ENCODE results near the gene PIM3. TPM values are rescaled to one million over a fixed set of nuclear protein-coding genes. Genes with fewer than 3 reads are reported as not detected.

PIM3 gene
- total RNA-seq, 4 donors from 2014 or later = 98.3 to 138 (median 119) TPM

GRCh38 chr22:49962751-49963646 is 2.4 kb downstream of the PIM3 start:
- Histone ChIP-seq H3K9me3 (no peaks in the 10 kb centered on the region), H3K27me3 (no peaks in the 10 kb centered on the region), H3K4me3 (peak overlapping the region; percentile 86 to 92 (median 89)), H3K4me1 (peaks cover 0 to 69% (median 58%) of the 10 kb centered on the region in 4 donors), H3K27ac (peak overlapping the region; percentile 86 to 95 (median 92)), H3K36me3 (peaks cover 3 to 45% (median 23%) of the 10 kb centered on the region in 3 donors)
- 49 to 54% methylated on average over 29 to 60 of the region's 63 CpGs for WGBS, 2 donors
- DNase-seq (ENCODE audit: low spot score in 2 of 2) = peak in 1 of 2 donors; percentile 19
- TF ChIP-seq CTCF (IDR thresholded peaks at IDR 0.05) (no peak), EP300 (IDR thresholded peaks at IDR 0.05) (peak in 1 of 2 donors; percentile 35)

GRCh38 chr22:49963647-49964026 is 3.1 kb downstream of the PIM3 start:
- peaks cover 0 to 76% (median 61%) of the 10 kb centered on the region in 4 donors for H3K4me1 ChIP-seq
- peak in 1 of 2 donors; percentile 13 for DNase-seq (ENCODE audit: low spot score in 2 of 2)
- peaks cover 3 to 45% (median 23%) of the 10 kb centered on the region in 3 donors for H3K36me3 ChIP-seq
- no peaks in the 10 kb centered on the region for H3K9me3 ChIP-seq
- peak overlapping the region; percentile 86 to 95 (median 92) for H3K27ac ChIP-seq
- WGBS, 2 donors = 57 to 72% methylated on average over 6 of the region's 6 CpGs
- no peaks in the 10 kb centered on the region for H3K27me3 ChIP-seq
- peak overlapping the region; percentile 86 to 92 (median 89) for H3K4me3 ChIP-seq
- TF ChIP-seq CTCF (IDR thresholded peaks at IDR 0.05) (no peak), POLR2A (IDR thresholded peaks at IDR 0.05) (no peak), EP300 (IDR thresholded peaks at IDR 0.05) (no peak)

GRCh38 chr22:49964136-49965090 is 3.8 kb downstream of the PIM3 start:
- TF ChIP-seq POLR2A (IDR thresholded peaks at IDR 0.05) (no peak), CTCF (IDR thresholded peaks at IDR 0.05) (no peak), EP300 (IDR thresholded peaks at IDR 0.05) (no peak)
- H3K36me3 ChIP-seq = peaks cover 3 to 45% (median 23%) of the 10 kb centered on the region in 3 donors
- H3K4me1 ChIP-seq = peaks cover 0 to 76% (median 58%) of the 10 kb centered on the region in 4 donors
- WGBS, 2 donors = 71% methylated on average over 17 to 19 of the region's 19 CpGs
- no peaks in the 10 kb centered on the region for H3K9me3 ChIP-seq
- no peaks in the 10 kb centered on the region for H3K27me3 ChIP-seq
- peak overlapping the region; percentile 37 to 95 (median 92) for H3K27ac ChIP-seq
- H3K4me3 ChIP-seq = peak overlapping the region in 2 of 4 donors; percentile 86 to 91
- peak in 1 of 2 donors; percentile 13 for DNase-seq (ENCODE audit: low spot score in 2 of 2)

GRCh38 chr22:49965091-49966040 is 4.8 kb downstream of the PIM3 start:
- no peaks in the 10 kb centered on the region for H3K27me3 ChIP-seq
- TF ChIP-seq CTCF (IDR thresholded peaks at IDR 0.05) = no peak
- no peak for TF ChIP-seq EP300 (IDR thresholded peaks at IDR 0.05)
- no peak for TF ChIP-seq POLR2A (IDR thresholded peaks at IDR 0.05)
- peak overlapping the region in 1 of 4 donors; percentile 86 for H3K4me3 ChIP-seq
- H3K4me1 ChIP-seq = peaks cover 0 to 80% (median 62%) of the 10 kb centered on the region in 4 donors
- H3K9me3 ChIP-seq = no peaks in the 10 kb centered on the region
- peaks cover 3 to 45% (median 23%) of the 10 kb centered on the region in 3 donors for H3K36me3 ChIP-seq
- DNase-seq (ENCODE audit: low spot score in 2 of 2) = peak in 1 of 2 donors; percentile 10
- WGBS, 2 donors = 85 to 86% methylated on average over 13 to 22 of the region's 22 CpGs
- peak overlapping the region; percentile 37 to 95 (median 92) for H3K27ac ChIP-seq
